CD4-positive, alpha-beta memory T cell (primary cell): ENCODE data around the gene SLC23A2. TPM values are rescaled to one million over a fixed set of nuclear protein-coding genes. Genes with fewer than 3 reads are reported as not detected.

Experiments
- CTCF ChIA-PET: fragments of 350-600 bp; sonication (Branson Sonifier 250); formaldehyde crosslinking; loops from one replicate; lab custom pipeline; 2021; ENCODE audit warnings: inconsistent platforms; ENCODE audit not compliant: partially characterized antibody; lab: Charles Lee
- POLR2A ChIA-PET: fragments of 350-600 bp; sonication (Branson Sonifier 250); formaldehyde crosslinking; loops from one replicate; lab custom pipeline; 2021; ENCODE audit not compliant: partially characterized antibody; lab: Charles Lee
- DNase-seq, 5 donors: peaks; one replicate each; pipeline versions ENCODE4 v3.0.0 to v3.0.0-alpha.2; 2020 to 2022; ENCODE audit warnings: mixed read lengths in 1 of 5
- H3K27ac ChIP-seq: one replicate; pipeline ENCODE4 v1.7.0; 2013; ENCODE audit warnings: low read depth, low read length
- H3K27me3 ChIP-seq: 2 replicates; pipeline ENCODE4 v1.7.0; 2013; ENCODE audit warnings: mild to moderate bottlenecking, low read length, moderate library complexity; ENCODE audit not compliant: insufficient read depth
- H3K36me3 ChIP-seq: 2 replicates; pipeline ENCODE4 v1.7.0; 2013; ENCODE audit warnings: mild to moderate bottlenecking, low read length, moderate library complexity; ENCODE audit not compliant: insufficient read depth
- H3K4me1 ChIP-seq: 2 replicates; pipeline ENCODE4 v1.7.0; 2013; ENCODE audit warnings: mild to moderate bottlenecking, low read length, moderate library complexity; ENCODE audit not compliant: insufficient read depth
- H3K4me3 ChIP-seq, 2 donors: one replicate each; pipeline ENCODE4 v1.7.0; 2013; ENCODE audit warnings: low read length in 2 of 2, mild to moderate bottlenecking in 1 of 2
- H3K9me3 ChIP-seq, 2 donors: one replicate each; pipeline ENCODE4 v1.7.0; 2013; ENCODE audit warnings: low read length in 2 of 2, control low read depth in 1 of 2; ENCODE audit not compliant: control insufficient read depth in 1 of 2
- H3K27ac Mint-ChIP-seq, 7 donors: one replicate each; pipeline ENCODE4 v1.8.0; 2020 to 2021; ENCODE audit warnings: mixed read lengths in 7 of 7, mild to moderate bottlenecking in 6 of 7, inconsistent platforms in 3 of 7, moderate library complexity in 3 of 7
- H3K27me3 Mint-ChIP-seq, 2 donors: one replicate each; pipeline ENCODE4 v1.8.0; 2020 to 2021; ENCODE audit warnings: mixed read lengths in 2 of 2
- H3K36me3 Mint-ChIP-seq, 2 donors: one replicate each; pipeline ENCODE4 v1.8.0; 2020 to 2021; ENCODE audit warnings: mixed read lengths in 2 of 2, inconsistent platforms in 1 of 2, mild to moderate bottlenecking in 1 of 2
- H3K4me1 Mint-ChIP-seq, 4 donors: one replicate each; pipeline ENCODE4 v1.8.0; 2020 to 2021; ENCODE audit warnings: mixed read lengths in 4 of 4, mild to moderate bottlenecking in 1 of 4
- H3K4me3 Mint-ChIP-seq, 8 donors: one replicate each; pipeline ENCODE4 v1.8.0; 2020 to 2021; ENCODE audit warnings: mixed read lengths in 8 of 8, mild to moderate bottlenecking in 7 of 8, moderate library complexity in 6 of 8, inconsistent platforms in 3 of 8
- H3K9me3 Mint-ChIP-seq, 8 donors: one replicate each; pipeline ENCODE4 v1.8.0; 2020 to 2021; ENCODE audit warnings: mixed read lengths in 8 of 8, mild to moderate bottlenecking in 5 of 8, inconsistent platforms in 3 of 8, moderate library complexity in 1 of 8
- intact Hi-C: fragments of 100-400 bp; cut with micrococcal nuclease; formaldehyde crosslinking; loops from one replicate; pipeline ENCODE4 v1.15.1; 2023
- polyA plus RNA-seq, 2 donors: library from polyadenylated mRNA; unstranded; fragments of 300-500 nt; fragmentation: Illumina TruSeq; gene quantifications; one replicate each; pipeline ENCODE4 v1.2.3, GENCODE V29; 2021
- total RNA-seq, 2 experiments: library from RNA; stranded (reverse); gene quantifications; one replicate each; pipeline ENCODE4 v1.2.3, GENCODE V29; 2021

Gene SLC23A2
- total and polyA plus RNA-seq, 4 experiments from 2014 or later = 4.3 to 22.6 (median 16.6) TPM

DNA sequence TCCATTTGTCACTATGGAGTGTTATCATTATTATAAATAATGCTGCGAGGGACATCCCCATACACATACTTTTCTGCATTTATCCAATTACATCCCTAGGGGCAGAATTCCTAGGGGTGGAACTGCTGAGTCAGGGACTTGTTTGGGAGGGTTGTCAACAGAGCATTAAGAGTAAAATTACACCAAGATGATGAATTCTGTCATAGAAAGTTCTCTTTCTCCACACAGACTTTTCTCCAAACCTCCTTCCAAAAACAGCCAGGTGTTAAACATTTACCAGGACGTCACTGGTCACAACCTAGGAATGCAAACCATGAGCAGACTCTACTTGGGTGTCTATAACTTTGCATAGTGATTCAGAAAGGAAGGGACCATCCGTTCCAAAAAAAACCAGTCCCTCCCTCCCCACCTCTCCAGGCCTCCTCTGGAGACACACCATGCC, 184.1 kb downstream of the SLC23A2 start:
- POLR2A ChIA-PET = no interaction called here
- CTCF ChIA-PET = interaction anchor here (1.8 kb wide), 1 partner anchor 21 kb away, joined by 4 read pairs; no protein-coding TSS in a partner anchor
- Histone ChIP-seq H3K4me1 (peaks cover 86% of the 10 kb centered on the region), H3K36me3 (peaks cover 9% of the 10 kb centered on the region), H3K27me3 (no peaks in the 10 kb centered on the region), H3K9me3 (no peaks in the 10 kb centered on the region), H3K4me3 (no peak overlapping the region), H3K27ac (peak overlapping the region; percentile 0)
- no peaks in the 10 kb centered on the region for H3K9me3 Mint-ChIP-seq
- peak overlapping the region in 2 of 8 donors; percentile 44 to 46 for H3K4me3 Mint-ChIP-seq
- peak overlapping the region; percentile 55 to 100 (median 77) for H3K27ac Mint-ChIP-seq
- no peak for DNase-seq
- H3K4me1 Mint-ChIP-seq = peaks cover 65 to 84% (median 76%) of the 10 kb centered on the region in 4 donors
- H3K36me3 Mint-ChIP-seq = peaks cover 23 to 55% of the 10 kb centered on the region in 2 donors
- no peaks in the 10 kb centered on the region for H3K27me3 Mint-ChIP-seq
- intact Hi-C loops = no loop called here

DNA sequence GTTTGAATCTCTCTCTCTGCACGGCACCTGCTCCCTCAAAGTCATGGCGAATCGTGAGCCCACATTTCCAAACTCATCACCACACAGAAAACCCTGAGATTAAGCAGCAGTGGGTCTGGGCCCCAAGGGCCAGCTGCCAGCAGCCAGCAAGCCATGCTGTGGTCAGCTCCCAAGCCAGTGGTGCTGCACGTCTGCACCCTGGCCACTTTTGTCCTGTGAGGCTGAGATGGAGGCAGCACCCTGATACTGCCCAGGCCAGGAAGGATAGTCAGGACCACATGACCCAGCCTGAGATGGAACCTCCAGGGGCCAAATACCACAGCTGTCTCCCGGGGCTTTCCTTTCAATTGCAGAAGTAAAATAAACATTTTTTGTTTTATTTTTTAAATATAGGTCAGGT, 185.7 kb downstream of the SLC23A2 start:
- intact Hi-C loops = no loop called here
- H3K27ac ChIP-seq = peak overlapping the region; percentile 98
- DNase-seq = no peak

DNA sequence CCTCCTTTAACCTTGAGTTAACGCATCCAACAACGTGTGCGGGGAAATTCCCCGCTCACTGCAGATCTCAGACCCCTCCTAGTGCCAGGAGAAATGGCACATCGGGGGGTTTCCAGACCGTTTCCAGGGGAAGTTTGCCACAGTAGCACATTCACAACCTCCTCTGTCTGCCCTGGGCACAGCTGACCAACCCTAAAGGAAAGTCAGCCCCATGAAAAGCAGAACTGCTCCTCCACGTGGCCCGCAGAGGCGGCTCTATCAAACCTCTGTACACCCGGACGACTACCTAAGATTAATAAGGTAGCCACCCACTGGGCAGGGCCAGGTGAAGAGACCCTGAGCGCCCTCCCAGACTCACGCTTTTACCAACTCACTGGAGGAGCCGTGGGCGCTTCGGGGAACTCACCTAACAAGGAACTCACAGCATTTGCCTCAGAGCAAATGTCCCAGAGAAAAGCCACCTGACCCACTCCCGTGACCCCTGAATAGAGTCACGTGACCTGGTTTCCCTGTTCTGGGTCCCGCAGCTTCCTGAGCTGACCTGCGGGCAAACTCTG, 186.5 kb downstream of the SLC23A2 start:
- Mint-ChIP-seq H3K27me3 (no peaks in the 10 kb centered on the region), H3K27ac (peak overlapping the region; percentile 99 to 100 (median 100)), H3K36me3 (peaks cover 11 to 41% of the 10 kb centered on the region in 2 donors), H3K4me3 (peak overlapping the region; percentile 90 to 97 (median 94)), H3K9me3 (no peaks in the 10 kb centered on the region), H3K4me1 (peaks cover 65 to 87% (median 78%) of the 10 kb centered on the region in 4 donors)
- ChIA-PET CTCF (interaction anchor here (0.7 to 1.6 kb wide), 7 partner anchors 11 to 141 kb away, joined by 3 to 5 read pairs (median 4); no protein-coding TSS in a partner anchor), POLR2A (interaction anchor here (0.9 to 1.8 kb wide), 15 partner anchors 10 to 312 kb away, joined by 3 to 15 read pairs (median 5); partner anchors contain the start of genes CDS2 and PCNA)
- peak overlapping the region; percentile 98 for H3K27ac ChIP-seq
- no peaks in the 10 kb centered on the region for H3K36me3 ChIP-seq
- peaks cover 89% of the 10 kb centered on the region for H3K4me1 ChIP-seq
- DNase-seq = peak in 3 of 5 donors; percentile 84 to 96 (median 90)
- intact Hi-C loops = loop anchor here (5.0 kb wide), 2 partner anchors 53 to 378 kb away; no protein-coding TSS in a partner anchor
- no peaks in the 10 kb centered on the region for H3K27me3 ChIP-seq
- no peaks in the 10 kb centered on the region for H3K9me3 ChIP-seq
- peak overlapping the region; percentile 40 to 89 for H3K4me3 ChIP-seq

More for the DNA sequence above, 185.7 kb downstream of the SLC23A2 start:
- Histone ChIP-seq H3K27me3 (no peaks in the 10 kb centered on the region), H3K4me3 (peak overlapping the region in 1 of 2 donors; percentile 89), H3K4me1 (peaks cover 86% of the 10 kb centered on the region), H3K9me3 (no peaks in the 10 kb centered on the region), H3K36me3 (no peaks in the 10 kb centered on the region)
- Mint-ChIP-seq H3K27ac (peak overlapping the region; percentile 99 to 100 (median 100)), H3K9me3 (no peaks in the 10 kb centered on the region), H3K36me3 (peaks cover 12 to 46% of the 10 kb centered on the region in 2 donors), H3K4me3 (peak overlapping the region; percentile 90 to 97 (median 94)), H3K4me1 (peaks cover 65 to 84% (median 76%) of the 10 kb centered on the region in 4 donors), H3K27me3 (no peaks in the 10 kb centered on the region)
- ChIA-PET CTCF (interaction anchor here (1.0 to 1.8 kb wide), 7 partner anchors 13 to 241 kb away, joined by 3 to 5 read pairs (median 4); no protein-coding TSS in a partner anchor), POLR2A (interaction anchor here (1.1 to 1.4 kb wide), 2 partner anchors 25 to 29 kb away, joined by 3 read pairs; no protein-coding TSS in a partner anchor)

DNA sequence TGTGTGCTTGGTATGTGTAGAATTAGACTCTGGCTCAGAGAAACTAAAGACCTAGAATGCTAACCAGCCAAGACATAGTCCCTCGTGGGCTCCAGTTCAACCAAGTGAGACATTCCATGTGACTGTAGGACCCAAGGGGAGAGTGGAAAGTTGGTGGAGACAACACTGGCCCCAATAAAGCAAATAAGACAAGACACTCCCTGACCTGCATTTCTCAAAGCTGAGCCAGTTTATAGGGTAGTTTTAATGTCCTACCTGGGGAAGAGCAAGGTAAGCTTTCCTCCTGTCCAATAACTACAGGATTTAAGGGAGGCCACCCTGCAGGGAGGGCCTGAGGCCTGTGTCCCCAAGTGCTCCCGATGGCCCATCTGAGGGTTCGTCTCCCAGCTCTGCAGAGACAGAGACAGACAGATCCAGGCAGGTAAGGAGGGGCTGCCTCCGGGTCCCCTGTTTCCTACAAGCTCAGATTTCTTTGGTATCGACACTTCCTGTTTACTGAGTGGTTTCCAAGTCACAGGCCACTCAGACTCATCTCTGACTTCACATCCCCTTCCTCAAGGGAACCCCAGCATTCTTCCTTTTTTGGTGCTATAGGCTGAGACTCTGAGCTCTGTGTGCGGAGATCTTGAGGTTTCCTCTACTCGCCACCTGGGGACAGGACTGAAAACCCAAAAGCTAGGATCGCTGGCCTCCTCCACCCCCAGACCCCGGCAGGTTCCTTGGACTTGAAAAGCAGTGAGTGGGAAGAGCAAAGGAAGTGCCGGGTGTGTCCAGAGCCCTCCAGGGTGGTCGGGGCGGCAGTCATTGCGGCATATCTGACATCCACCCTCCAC, 187.2 kb downstream of the SLC23A2 start:
- H3K9me3 ChIP-seq = no peaks in the 10 kb centered on the region
- H3K36me3 Mint-ChIP-seq = peaks cover 11 to 38% of the 10 kb centered on the region in 2 donors
- DNase-seq = peak; percentile 86 to 92 (median 88)
- H3K27ac Mint-ChIP-seq = peak overlapping the region; percentile 99 to 100 (median 100)
- peaks cover 66 to 87% (median 79%) of the 10 kb centered on the region in 4 donors for H3K4me1 Mint-ChIP-seq
- peaks cover 89% of the 10 kb centered on the region for H3K4me1 ChIP-seq
- ChIA-PET POLR2A (interaction anchor here (0.8 to 1.8 kb wide), 15 partner anchors 9 to 313 kb away, joined by 3 to 15 read pairs (median 5); partner anchors contain the start of genes CDS2 and PCNA), CTCF (interaction anchor here (0.7 to 1.6 kb wide), 6 partner anchors 10 to 288 kb away, joined by 3 to 5 read pairs (median 4); no protein-coding TSS in a partner anchor)
- H3K9me3 Mint-ChIP-seq = no peaks in the 10 kb centered on the region
- H3K27me3 Mint-ChIP-seq = no peaks in the 10 kb centered on the region
- H3K4me3 Mint-ChIP-seq = peak overlapping the region; percentile 90 to 97 (median 94)
- intact Hi-C loops = loop anchor here (5.0 kb wide), 2 partner anchors 53 to 378 kb away; no protein-coding TSS in a partner anchor
- no peaks in the 10 kb centered on the region for H3K27me3 ChIP-seq
- peak overlapping the region; percentile 40 to 89 for H3K4me3 ChIP-seq
- peaks cover 2% of the 10 kb centered on the region for H3K36me3 ChIP-seq
- H3K27ac ChIP-seq = peak overlapping the region; percentile 98

DNA sequence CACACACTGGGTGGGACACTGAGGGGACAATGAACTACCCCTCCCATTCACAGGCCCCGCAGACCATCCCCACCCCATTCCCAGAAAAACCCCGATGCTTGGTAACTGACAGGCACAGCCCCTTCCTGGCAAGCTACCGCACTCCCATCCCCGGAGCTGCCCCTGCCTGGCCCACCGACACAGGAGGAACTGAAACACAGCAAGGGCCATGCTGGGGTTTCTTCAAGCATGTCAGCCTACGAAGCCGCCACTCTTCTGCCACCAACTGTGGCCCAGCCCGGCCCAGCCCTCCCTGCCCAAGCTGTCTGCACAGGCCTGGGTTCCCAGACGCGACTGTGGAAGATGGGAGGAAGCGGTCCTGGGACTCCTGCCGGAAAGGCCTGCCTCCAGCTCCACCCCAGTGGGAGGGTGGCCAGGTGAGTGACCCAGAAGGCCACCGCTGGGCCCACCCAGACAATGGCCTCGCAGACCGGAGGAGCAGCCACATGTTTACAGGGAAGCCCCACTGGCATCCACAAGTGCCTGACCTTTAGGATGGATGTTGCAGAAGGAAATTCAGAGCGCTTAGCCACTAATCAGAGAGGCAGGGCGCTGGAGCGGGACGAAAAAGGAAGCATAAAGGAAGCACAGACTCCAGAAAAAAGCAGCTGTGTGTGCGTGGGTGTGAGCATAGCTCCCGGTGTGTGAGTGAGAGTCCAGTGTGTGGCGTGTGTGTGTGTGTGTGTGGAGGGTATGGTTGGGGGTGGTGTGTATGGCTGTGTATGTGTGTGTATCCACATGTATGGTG, 188.0 kb downstream of the SLC23A2 start:
- Mint-ChIP-seq H3K27ac (peak overlapping the region; percentile 99 to 100 (median 100)), H3K9me3 (no peaks in the 10 kb centered on the region), H3K4me3 (peak overlapping the region; percentile 90 to 97 (median 94)), H3K4me1 (peaks cover 64 to 87% (median 81%) of the 10 kb centered on the region in 4 donors), H3K36me3 (peaks cover 7 to 33% of the 10 kb centered on the region in 2 donors), H3K27me3 (no peaks in the 10 kb centered on the region)
- DNase-seq = peak; percentile 3 to 44 (median 13)
- intact Hi-C loops = loop anchor here (5.0 kb wide), 2 partner anchors 54 to 379 kb away; no protein-coding TSS in a partner anchor
- Histone ChIP-seq H3K4me1 (peaks cover 92% of the 10 kb centered on the region), H3K9me3 (no peaks in the 10 kb centered on the region), H3K36me3 (peaks cover 3% of the 10 kb centered on the region), H3K27ac (peak overlapping the region; percentile 98), H3K4me3 (peak overlapping the region; percentile 40 to 89), H3K27me3 (no peaks in the 10 kb centered on the region)
- CTCF ChIA-PET = interaction anchor here (1.0 to 1.6 kb wide), 5 partner anchors 9 to 289 kb away, joined by 3 to 5 read pairs (median 4); no protein-coding TSS in a partner anchor
- POLR2A ChIA-PET = interaction anchor here (0.6 to 5.5 kb wide), 19 partner anchors 8 to 313 kb away, joined by 3 to 30 read pairs (median 5); partner anchors contain the start of genes CDS2 and PCNA

DNA sequence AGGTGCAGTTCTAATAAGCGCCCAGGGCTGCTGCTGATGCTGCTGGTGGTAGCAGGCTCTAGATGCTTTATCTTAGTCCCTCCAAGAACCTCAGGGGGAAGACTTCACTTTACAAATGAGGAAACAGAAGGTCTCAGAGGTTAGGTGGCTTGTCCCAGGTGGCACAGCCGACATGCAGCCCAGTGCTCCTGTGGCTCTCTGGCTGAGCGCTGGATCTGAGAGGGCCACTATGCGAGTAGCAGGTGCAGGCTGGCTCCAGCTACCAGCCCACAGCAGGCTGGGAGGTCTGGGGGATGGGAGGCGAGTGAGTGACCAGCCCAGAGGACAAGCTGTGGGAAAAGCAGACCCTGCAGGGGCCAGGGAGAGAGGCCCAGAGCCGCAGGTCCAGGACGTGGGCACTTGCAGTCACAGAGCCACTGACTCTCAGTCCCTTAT, 188.7 kb downstream of the SLC23A2 start:
- intact Hi-C loops = loop anchor here (5.0 kb wide), 2 partner anchors 55 to 380 kb away; no protein-coding TSS in a partner anchor
- Histone ChIP-seq H3K27me3 (no peaks in the 10 kb centered on the region), H3K4me1 (peaks cover 94% of the 10 kb centered on the region), H3K36me3 (peaks cover 3% of the 10 kb centered on the region), H3K4me3 (peak overlapping the region; percentile 40 to 89), H3K27ac (peak overlapping the region; percentile 98), H3K9me3 (no peaks in the 10 kb centered on the region)
- Mint-ChIP-seq H3K36me3 (peaks cover 12 to 34% of the 10 kb centered on the region in 2 donors), H3K4me3 (peak overlapping the region; percentile 73 to 97 (median 92)), H3K27ac (peak overlapping the region; percentile 99 to 100 (median 100)), H3K27me3 (no peaks in the 10 kb centered on the region), H3K9me3 (no peaks in the 10 kb centered on the region), H3K4me1 (peaks cover 69 to 92% (median 83%) of the 10 kb centered on the region in 4 donors)
- ChIA-PET CTCF (interaction anchor here (0.9 to 1.7 kb wide), 4 partner anchors 17 to 144 kb away, joined by 3 to 10 read pairs (median 4); no protein-coding TSS in a partner anchor), POLR2A (interaction anchor here (0.6 to 5.5 kb wide), 8 partner anchors 9 to 314 kb away, joined by 3 to 30 read pairs (median 4); partner anchors contain the start of gene CDS2)
- peak in 3 of 5 donors; percentile 11 to 51 (median 26) for DNase-seq
